ENCODE data around the gene KDM2A.

Gene KDM2A

GRCh38 chr11:67239783-67240575 lies 120.9 kb downstream of the KDM2A start:
- peak; percentile 14 for TF ChIP-seq CTCF (IDR thresholded peaks at IDR 0.05; ENCODE audit: insufficient read depth, low read length, missing control alignments)
- ChIA-PET POLR2A (interaction anchor here (0.6 to 1.5 kb wide), 10 partner anchors 12 to 134 kb away, joined by 3 to 7 read pairs (median 4); partner anchors contain the start of gene KDM2A), CTCF (interaction anchor here (0.7 to 5.6 kb wide), 12 partner anchors 9 to 185 kb away, joined by 3 to 36 read pairs (median 4); no protein-coding TSS in a partner anchor)
- peak overlapping the region; percentile 78 for H3K4me3 ChIP-seq (ENCODE audit: low read depth, low read length)
- DNase-seq (ENCODE audit: low read depth, low spot score): peak; percentile 92

GRCh38 chr11:67240576-67241389 lies 121.7 kb downstream of the KDM2A start:
- CTCF ChIA-PET: interaction anchor here (1.0 to 5.6 kb wide), 5 partner anchors 13 to 141 kb away, joined by 3 to 36 read pairs (median 3); no protein-coding TSS in a partner anchor
- POLR2A ChIA-PET: interaction anchor here (1.1 to 1.5 kb wide), 4 partner anchors 11 to 76 kb away, joined by 3 to 6 read pairs (median 5); no protein-coding TSS in a partner anchor
- H3K4me3 ChIP-seq (ENCODE audit: low read depth, low read length): peak overlapping the region; percentile 78
- TF ChIP-seq CTCF (IDR thresholded peaks at IDR 0.05; ENCODE audit: insufficient read depth, low read length, missing control alignments): no peak
- no peak for DNase-seq (ENCODE audit: low read depth, low spot score)

- no peak for DNase-seq (ENCODE audit: low read depth, low spot score)
- ChIA-PET CTCF (interaction anchor here (0.6 to 2.9 kb wide), 4 partner anchors 10 to 160 kb away, joined by 3 to 16 read pairs (median 6); no protein-coding TSS in a partner anchor), POLR2A (no interaction called here)
- TF ChIP-seq CTCF (IDR thresholded peaks at IDR 0.05; ENCODE audit: insufficient read depth, low read length, missing control alignments): no peak
- no peak overlapping the region for H3K4me3 ChIP-seq (ENCODE audit: low read depth, low read length)
Measured at GRCh38 chr11:67242548-67242947, 123.5 kb downstream of the KDM2A start.

GRCh38 chr11:67243051-67243450 lies 124.0 kb downstream of the KDM2A start:
- no peak for DNase-seq (ENCODE audit: low read depth, low spot score)
- ChIA-PET CTCF (interaction anchor here (0.6 to 2.9 kb wide), 5 partner anchors 10 to 161 kb away, joined by 3 to 16 read pairs (median 6); no protein-coding TSS in a partner anchor), POLR2A (no interaction called here)
- H3K4me3 ChIP-seq (ENCODE audit: low read depth, low read length): no peak overlapping the region
- TF ChIP-seq CTCF (IDR thresholded peaks at IDR 0.05; ENCODE audit: insufficient read depth, low read length, missing control alignments): no peak

- DNase-seq (ENCODE audit: low read depth, low spot score): no peak
- no peak for TF ChIP-seq CTCF (IDR thresholded peaks at IDR 0.05; ENCODE audit: insufficient read depth, low read length, missing control alignments)
- CTCF ChIA-PET: interaction anchor here (0.8 to 2.9 kb wide), 2 partner anchors 9 to 17 kb away, joined by 3 to 16 read pairs; no protein-coding TSS in a partner anchor
- POLR2A ChIA-PET: no interaction called here
- no peak overlapping the region for H3K4me3 ChIP-seq (ENCODE audit: low read depth, low read length)
Measured at GRCh38 chr11:67245046-67245445, 126.0 kb downstream of the KDM2A start.
